IPS-NIHi7 (cell line): ENCODE data around the gene VANGL1.

Experiments used
- DNase-seq: peaks from one replicate; pipeline ENCODE4 v3.0.0; 2012; ENCODE audit warnings: mixed read lengths; ENCODE audit errors: extremely low spot score

Gene VANGL1

GRCh38 chr1:115643666-115644065 is 1.9 kb downstream of the VANGL1 start:
- DNase-seq = no peak

DNA sequence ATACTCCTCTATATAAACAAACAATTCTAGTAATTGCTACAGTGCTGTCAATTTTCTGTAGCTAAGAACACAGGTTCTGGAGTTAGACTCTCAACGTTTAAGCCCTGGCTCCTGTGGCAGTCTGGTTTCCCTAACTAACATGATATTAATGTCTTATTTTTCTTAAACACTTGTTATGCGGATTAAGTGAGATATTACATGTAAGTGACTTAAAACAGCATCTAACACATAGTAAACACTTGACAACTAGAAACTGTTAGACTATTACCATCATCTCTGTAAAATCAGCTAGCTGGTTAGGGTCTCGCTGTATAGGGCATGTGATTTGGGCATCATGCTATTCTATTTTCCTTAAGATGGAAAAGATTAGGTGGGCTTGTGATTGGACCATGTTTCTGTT is 2.3 kb downstream of the VANGL1 start:
- no peak for DNase-seq

DNA sequence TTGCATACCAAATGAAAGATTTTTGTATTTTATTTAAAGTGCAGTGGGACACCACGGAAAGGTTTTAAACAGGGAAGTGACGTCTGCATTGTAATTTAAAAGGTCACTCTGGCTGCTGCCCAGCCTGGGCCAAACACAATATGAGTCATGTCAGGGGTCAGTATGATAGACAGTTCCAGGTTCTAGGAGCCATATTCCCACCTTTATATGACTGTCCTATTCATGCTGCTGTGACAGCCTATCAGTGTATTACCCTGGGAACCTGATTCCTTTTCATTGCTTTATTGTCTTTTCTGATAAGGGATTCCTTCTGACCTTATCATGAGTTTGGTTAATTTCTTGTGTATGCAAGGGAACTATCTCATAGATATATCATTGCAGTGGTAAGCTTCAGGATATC is 5.3 kb downstream of the VANGL1 start:
- no peak for DNase-seq

DNA sequence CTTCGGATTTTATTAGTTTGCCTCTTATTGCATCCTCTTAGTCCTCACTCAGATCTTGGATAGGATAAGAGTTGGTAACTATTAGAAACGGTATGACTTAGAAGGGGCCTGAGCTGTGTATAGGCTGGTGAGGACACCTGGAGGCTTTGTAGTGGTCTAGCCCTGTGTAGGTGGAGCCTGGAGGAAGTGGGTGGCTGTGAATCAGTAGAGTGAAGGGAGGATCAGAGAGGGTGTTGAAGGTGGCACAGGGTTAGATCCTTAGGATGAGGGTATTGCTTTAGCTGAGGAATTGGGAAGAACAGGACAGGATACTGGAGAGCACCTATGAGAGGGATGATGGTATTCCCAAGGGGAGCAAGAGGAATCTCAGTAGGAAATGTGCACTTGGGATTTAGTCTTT is 5.7 kb downstream of the VANGL1 start:
- DNase-seq = no peak

- DNase-seq = no peak
Measured at GRCh38 chr1:115647919-115648650, 6.3 kb downstream of the VANGL1 start.

DNA sequence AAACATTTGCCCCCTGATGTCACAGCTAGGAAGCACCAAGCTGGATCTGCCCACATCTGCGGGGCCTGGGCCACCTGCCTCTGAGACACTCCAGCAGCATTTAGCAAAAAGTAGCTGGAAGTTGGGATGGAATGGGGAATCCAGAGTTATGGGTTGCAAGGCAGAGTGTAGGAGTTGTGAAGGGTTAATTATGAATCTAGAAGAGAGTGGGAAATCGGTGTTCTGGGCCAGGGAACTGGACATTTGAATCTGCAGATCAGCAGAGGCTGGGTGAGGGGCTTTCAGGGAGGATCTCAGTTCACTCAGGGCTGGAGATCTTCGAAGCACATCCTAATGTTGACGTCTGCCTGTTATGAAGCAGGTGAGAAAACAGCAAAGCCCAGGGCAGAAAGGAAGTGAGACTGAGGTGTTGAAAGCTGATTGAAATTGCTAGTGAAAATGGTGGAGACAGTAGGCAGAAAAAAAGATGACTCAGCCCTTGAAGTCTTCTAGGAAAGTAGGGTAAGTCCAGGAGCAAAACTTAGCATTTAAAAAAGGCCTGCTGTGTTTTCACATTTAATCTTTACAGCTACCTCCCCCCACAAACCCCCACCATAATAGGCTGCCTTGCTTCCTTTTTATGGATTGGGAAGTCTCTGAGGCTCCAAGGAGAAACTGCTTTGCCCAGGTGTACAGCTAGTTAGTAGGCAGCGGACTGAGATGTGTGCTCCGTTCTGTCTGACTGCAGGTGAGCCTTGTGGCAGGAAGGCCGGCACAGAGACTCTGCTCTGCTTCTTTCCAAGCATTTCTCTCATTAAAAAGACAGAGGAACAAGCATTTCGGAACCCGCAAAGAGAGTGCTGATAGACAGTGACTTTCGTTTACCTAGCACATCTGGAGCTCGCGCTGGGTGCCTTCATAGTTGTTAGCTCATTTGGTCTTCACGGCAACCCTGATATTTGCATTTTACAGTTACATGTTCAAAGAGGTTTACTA is 7.2 kb downstream of the VANGL1 start:
- DNase-seq = no peak

DNA sequence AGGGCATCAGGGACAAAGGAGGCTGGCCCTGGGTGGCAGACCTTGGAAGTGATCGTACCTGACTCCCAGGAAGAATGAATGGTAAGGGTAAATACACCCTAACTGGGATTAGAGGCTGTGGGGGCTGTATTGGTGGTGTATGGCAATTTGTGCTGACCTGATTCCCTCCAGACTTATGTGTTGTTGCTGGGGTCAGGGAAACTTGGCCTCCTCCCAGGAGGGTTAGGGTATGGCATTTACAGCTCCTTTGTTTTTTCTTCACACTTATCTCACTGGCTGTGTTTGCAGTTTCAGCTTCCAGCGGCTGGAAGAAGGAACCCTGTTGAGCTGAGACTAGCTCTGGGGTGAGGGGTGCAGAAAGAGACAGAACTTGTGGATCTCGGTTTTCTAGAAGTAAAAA is 8.2 kb downstream of the VANGL1 start:
- DNase-seq = peak; percentile 76

- DNase-seq = peak; percentile 37
Measured at GRCh38 chr1:115650961-115651360, 9.2 kb downstream of the VANGL1 start.

- DNase-seq = no peak
Measured at GRCh38 chr1:115651391-115651790, 9.6 kb downstream of the VANGL1 start.

DNA sequence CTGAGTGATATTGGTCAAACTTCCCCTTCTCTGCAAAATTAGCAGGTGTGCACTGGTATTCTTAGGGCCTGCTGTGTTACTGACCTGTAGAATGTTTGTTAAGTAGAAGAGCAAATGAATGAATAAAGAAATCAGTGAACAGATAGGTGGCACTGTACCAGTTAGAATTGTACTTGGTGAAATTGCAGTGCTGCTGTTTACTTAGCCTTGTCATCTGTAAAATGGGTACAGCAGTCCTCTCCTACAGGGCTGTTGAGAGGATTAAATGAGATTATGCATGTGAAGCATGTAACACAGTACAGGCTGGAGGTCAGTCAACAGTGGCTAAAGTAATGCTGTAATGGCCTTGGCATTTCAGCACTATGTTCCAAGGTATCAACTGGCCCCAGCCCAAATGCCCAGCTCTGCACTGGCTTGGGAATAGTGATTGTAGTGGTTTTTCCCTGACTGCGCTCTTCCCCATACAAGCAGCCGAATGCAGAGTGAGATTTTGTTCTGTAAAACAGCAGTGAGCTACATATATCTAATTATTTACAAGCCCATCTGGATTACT is 10.5 kb downstream of the VANGL1 start:
- DNase-seq = no peak

- DNase-seq = no peak
Measured at GRCh38 chr1:115654125-115654524, 12.4 kb downstream of the VANGL1 start.

GRCh38 chr1:115654663-115655305 is 13.0 kb downstream of the VANGL1 start:
- DNase-seq = peak; percentile 58

DNA sequence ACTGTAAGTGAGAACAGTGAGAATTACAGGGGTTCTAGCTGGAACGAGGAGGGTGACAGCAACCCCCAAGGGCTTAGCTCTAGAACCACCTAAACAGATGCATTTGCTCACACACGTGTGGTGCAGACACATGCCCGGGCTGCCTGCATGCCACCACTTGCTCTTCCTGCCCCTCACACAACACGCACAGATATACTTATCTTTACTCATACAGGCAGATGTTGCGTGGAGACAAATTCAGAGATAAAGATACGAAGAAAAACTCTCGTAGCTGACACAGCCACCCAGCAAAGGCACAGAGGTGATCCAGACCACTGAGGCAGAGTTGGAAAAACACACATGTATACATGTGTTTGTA is 13.5 kb downstream of the VANGL1 start:
- no peak for DNase-seq

GRCh38 chr1:115655916-115656315 is 14.1 kb downstream of the VANGL1 start:
- DNase-seq = no peak

- DNase-seq = no peak
Measured at GRCh38 chr1:115656461-115657077, 14.8 kb downstream of the VANGL1 start.

GRCh38 chr1:115658646-115659045 is 16.9 kb downstream of the VANGL1 start:
- DNase-seq = no peak

DNA sequence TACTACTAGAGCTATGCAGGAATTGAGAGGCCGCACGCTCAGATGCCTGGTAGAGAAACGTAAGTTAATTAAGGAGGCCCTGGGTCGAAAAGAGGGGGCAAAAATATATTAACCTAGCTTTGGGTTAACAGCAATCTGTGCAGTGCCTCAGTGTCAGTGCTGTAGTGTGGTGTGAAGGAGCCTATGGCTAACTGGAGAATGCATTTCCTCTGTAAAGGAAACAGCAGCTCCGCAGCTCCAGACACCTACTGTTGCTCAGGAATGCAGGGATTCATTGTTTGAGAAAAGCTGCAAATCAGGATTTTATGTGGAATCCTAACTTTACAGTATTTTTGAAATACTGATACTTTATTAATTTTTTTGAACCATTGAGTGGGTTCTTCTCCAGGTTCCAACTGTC is 18.4 kb downstream of the VANGL1 start:
- no peak for DNase-seq

GRCh38 chr1:115661157-115661556 is 19.4 kb downstream of the VANGL1 start:
- DNase-seq = no peak

DNA sequence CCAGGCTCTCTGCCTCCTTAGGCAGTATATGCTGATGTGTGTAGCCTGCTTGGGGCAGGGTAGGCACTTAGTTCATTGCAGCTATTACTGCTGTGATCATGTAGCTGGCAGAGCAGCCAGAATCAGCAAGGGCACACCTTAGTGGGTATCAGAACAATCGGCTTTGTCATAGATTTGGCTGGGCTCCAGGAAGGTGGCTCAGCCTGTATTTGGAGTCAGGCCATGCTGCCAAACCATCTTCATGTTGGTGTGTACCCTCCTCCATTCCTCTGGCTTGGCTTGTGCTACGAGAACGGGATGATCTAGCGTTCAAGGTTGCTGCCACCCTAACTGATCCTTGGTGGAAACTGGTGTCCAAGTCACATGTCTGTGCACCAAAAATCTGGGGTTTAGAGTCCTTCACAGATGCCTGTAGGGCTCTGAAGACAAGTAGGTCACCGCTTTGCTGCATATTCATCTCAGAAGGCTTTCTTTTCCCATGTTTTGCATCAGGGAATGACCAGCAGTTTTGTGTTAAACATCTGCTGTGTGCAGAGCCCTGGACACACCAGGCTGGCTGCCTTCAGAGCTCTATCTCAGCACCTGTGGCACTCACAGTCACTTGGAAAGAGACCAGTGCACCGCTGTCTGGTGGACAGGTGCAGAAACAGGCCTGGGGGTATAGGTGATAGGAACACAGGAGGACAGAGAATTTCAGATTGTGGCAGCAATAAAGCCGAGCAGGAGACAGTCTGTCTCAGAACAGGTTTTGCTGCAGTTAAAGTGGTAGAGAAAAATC is 23.7 kb downstream of the VANGL1 start:
- no peak for DNase-seq

DNA sequence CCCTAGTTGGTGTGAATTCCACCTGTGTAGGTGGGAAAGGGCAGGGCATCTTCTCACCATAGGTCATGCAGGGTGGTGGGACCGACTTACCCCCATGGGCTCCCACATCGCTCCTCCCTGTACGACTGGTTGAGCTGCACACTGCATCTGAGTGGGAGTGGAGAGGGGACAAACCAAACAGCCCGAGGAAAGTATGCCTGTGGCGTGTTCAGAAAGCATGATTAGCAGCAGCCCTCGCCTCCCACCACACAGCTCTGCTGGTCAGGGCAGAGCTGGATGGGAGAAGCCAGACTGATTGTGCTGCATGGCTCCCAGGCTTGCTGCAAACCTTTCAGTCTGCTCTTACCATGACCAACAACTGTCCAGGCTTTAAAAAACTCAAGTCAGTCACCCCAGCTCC is 24.4 kb downstream of the VANGL1 start:
- DNase-seq = no peak

GRCh38 chr1:115666702-115667101 is 24.9 kb downstream of the VANGL1 start:
- DNase-seq = no peak
